GM18502 (cell line): ENCODE measurements around the gene MAP4K2.

Experiments
- ATAC-seq: cut with Tn5 transposase; IDR thresholded peaks from one replicate; pipeline ENCODE4 v1.9.1; 2021; ENCODE audit warnings: mild to moderate bottlenecking; ENCODE audit not compliant: unreplicated experiment, poor library complexity

Gene MAP4K2

GRCh38 chr11:64839335-64839734 is 36.3 kb upstream of the MAP4K2 start:
- no peak for ATAC-seq

GRCh38 chr11:64838600-64839334 is 35.8 kb upstream of the MAP4K2 start:
- no peak for ATAC-seq

GRCh38 chr11:64837887-64838351 is 34.9 kb upstream of the MAP4K2 start:
- ATAC-seq: no peak

- no peak for ATAC-seq
Observed at GRCh38 chr11:64836448-64837072, 33.5 kb upstream of the MAP4K2 start.

- ATAC-seq: no peak
Observed at GRCh38 chr11:64835616-64836447, 32.8 kb upstream of the MAP4K2 start.

- ATAC-seq: no peak
Observed at GRCh38 chr11:64834723-64835615, 32.0 kb upstream of the MAP4K2 start.

- ATAC-seq: no peak
Observed at GRCh38 chr11:64834031-64834722, 31.2 kb upstream of the MAP4K2 start.

- no peak for ATAC-seq
Observed at GRCh38 chr11:64833509-64833908, 30.5 kb upstream of the MAP4K2 start.

GRCh38 chr11:64833198-64833502 is 30.1 kb upstream of the MAP4K2 start:
- no peak for ATAC-seq

- no peak for ATAC-seq
Observed at GRCh38 chr11:64832467-64833197, 29.6 kb upstream of the MAP4K2 start.

- ATAC-seq: no peak
Observed at GRCh38 chr11:64831411-64831891, 28.4 kb upstream of the MAP4K2 start.

- ATAC-seq: no peak
Observed at GRCh38 chr11:64829536-64830251, 26.7 kb upstream of the MAP4K2 start.

GRCh38 chr11:64827451-64827839 is 24.4 kb upstream of the MAP4K2 start:
- no peak for ATAC-seq

GRCh38 chr11:64826578-64827450 is 23.8 kb upstream of the MAP4K2 start:
- ATAC-seq: no peak

GRCh38 chr11:64826062-64826461 is 23.0 kb upstream of the MAP4K2 start:
- no peak for ATAC-seq

- no peak for ATAC-seq
Observed at GRCh38 chr11:64823568-64824119, 20.6 kb upstream of the MAP4K2 start.

GRCh38 chr11:64817476-64817875 is 14.5 kb upstream of the MAP4K2 start:
- ATAC-seq: no peak
